ENCODE results near the gene FLACC1.
"Not testable (repeated sequence)": the region's sequence is repeated elsewhere in the genome, so short reads cannot be mapped to it uniquely, and the experiment has no call there.

Gene FLACC1
- 7.3 to 10.3 reads per million in 2 donors for total RNA-seq

DNA sequence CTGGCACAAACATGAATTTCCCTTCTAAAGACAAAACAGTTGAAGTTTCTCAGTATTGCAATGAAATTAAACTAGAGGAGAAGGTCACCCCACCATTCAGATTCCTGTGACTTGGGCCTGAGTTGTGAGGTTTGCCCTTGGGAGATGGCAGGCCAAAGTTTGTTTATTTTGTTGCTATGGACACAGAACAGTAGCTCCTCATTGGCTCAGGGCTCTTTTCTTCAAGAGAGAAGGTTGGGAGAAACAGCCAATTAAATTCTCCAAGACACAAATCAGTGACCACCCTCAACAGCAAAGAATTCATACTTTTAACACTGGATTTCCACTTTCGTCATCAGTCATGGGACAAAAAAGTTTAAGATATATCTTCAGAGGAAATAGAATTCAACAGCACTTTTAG is at the start of gene FLACC1:
FLACC1 (minus strand) TSS at position 125 of the 400 bp plus-strand sequence. CDS start 5,941 bp downstream, outside the sequence.
- no peak for DNase-seq

DNA sequence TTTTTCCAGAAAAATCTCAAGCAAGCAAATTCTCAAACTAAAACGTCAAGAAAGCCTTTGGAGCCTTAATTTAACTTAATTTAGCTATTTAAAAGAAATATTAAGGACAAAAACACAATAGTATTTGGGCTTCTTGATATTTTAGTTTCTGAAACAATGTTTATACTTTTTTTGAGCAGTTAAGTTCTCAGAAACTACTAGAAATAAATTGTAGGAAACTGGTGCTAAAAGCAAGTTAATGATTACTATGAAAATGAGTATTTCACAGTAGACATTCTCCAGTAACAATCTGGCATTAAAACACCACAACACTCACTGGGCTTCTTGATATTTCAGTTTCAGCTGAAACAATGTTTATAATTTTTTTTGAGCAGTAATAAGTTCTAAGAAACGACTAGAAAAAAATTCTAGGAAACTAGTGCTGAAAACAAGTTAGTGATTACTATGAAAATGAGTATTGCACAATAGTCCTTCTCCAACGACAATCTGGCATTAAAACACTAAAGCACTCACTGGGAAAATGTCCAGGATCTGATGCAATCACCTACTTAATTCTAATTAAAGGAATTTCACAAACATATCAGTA is 49.0 kb upstream of the FLACC1 start:
- no peak for DNase-seq

DNA sequence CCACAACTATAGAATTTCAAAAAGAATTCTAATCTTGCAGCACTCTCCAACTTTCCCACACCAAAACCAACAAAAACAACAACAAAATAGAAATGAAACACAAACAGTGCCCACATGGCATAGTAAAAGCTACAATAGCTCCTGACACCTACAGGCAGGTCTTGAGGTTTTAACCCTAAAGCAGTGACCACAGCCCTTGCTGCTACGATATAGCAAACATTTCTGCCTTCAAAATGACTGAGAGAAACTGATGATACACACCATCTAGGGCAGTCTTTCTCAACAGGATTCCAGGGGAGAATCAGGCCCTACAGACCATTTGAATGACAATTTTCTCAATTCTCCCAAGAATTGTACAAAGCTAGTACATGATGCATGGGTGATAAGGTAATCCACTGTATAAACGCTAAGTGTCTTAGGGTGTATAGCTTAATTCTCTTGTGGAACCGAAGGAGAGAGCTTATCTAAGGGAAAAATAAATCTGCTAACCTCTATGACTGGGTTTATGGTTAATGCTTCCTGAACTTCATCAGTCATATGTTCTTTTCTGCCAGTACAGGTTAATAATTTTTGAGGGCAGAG is 47.6 kb upstream of the FLACC1 start:
- no peak for DNase-seq

DNA sequence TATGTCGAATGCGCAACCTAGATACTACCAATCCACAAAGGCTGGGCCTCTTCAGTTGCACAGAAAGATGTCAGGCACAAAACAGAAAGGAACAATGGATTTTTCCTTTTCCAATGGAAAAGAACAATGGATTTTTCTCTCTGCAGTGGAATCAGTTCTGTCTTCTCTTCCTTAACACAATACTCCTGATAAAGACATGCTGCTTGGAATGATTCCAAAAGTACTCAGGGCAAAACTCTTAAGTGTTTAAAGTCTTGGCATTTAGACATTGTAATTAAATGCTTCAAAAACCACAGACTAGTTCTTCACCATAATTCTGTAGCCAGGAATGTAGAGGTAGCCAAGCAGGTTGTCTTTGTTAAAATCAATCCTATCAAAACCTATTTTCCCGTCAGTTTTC is 46.7 kb upstream of the FLACC1 start:
- DNase-seq: no peak

DNA sequence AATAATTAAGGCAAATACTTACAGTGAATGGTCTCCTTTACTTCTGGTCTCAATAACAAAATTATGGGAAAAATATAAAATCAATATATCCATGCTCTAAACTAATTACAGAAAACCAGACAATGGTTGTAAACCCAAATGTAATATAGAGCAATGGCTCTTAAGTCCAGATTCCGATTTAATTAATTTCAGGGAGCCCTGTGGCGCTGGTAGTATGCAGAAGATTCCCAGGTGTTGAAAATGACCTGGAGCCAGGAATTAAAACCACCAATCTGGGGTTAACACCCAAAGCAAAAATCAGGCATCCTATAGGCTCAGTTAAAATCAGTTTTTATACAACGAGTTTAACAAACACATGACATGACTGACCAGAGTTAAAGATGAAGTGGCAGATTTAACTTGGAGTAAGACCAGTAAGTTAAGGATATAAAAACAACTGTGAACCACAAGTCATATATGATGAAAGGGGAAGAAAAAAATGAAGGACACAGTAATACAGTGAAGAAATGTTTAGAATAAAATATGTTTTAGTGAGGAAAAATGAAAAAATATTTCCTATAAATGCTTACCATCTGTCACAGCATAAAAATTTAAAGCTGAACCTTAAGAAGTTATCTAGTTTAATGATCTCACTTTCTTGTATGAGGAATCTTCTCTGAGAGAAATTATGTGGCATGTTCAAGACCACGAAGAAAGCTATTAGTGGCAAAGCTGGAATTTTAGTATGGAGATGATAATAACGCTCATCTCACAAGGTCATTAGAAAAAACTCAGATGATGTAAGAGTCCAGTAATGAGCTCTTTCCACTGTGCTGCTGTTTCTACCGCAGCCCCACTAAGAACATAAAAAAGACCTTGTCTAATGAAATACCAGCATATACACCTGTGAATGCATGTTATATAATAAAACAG is 45.8 kb upstream of the FLACC1 start:
- DNase-seq: no peak

- DNase-seq: no peak
These were observed 44.7 kb upstream of the FLACC1 start for GRCh38 chr2:201401815-201402214.

GRCh38 chr2:201396595-201396994 is 39.5 kb upstream of the FLACC1 start:
- DNase-seq: no peak

- DNase-seq: no peak
These were observed 26.0 kb upstream of the FLACC1 start for GRCh38 chr2:201383136-201383535.

GRCh38 chr2:201378496-201379397 is 21.6 kb upstream of the FLACC1 start:
- DNase-seq: no peak

DNA sequence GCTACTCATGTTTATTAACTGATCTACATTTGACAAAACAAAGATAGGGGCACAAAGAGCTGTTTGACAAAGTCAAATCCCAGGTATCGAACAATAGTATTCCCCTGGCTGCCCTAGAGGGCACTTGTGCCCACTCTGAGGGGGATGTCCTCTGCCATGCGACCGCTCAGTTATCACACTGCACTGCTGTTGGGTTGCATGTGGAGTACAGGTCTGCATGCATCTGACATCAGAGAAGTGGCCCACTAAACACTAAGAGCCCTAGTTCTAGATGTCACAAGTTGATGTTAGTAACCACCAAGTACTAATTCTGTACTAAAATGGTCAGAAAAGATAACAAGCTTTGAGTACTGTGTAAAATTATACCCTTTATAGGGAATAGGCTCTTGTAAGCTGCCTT is 20.1 kb upstream of the FLACC1 start:
- no peak for DNase-seq

GRCh38 chr2:201369775-201370174 is 12.6 kb upstream of the FLACC1 start:
- no peak for DNase-seq

GRCh38 chr2:201369318-201369717 is 12.2 kb upstream of the FLACC1 start:
- not testable (repeated sequence) for DNase-seq

DNA sequence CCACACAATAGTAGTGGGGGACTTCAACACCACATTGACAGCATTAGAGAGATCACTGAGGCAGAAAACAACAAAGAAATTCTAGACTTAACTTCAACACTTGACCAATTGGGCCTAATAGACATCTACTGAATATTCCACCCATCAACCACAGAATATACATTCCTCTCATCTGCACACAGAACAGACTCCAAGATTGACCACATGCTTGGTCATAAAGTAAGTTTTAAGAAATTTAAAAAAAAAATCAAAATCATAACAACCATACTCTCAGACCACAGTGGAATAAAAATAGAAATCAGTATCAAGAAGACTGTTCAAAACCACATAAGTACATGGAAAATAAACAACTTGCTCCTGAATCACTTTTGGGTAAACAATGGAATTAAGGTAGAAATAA is 9.0 kb upstream of the FLACC1 start:
- no peak for DNase-seq

- DNase-seq: no peak
These were observed 6.9 kb upstream of the FLACC1 start for GRCh38 chr2:201363857-201364560.

DNA sequence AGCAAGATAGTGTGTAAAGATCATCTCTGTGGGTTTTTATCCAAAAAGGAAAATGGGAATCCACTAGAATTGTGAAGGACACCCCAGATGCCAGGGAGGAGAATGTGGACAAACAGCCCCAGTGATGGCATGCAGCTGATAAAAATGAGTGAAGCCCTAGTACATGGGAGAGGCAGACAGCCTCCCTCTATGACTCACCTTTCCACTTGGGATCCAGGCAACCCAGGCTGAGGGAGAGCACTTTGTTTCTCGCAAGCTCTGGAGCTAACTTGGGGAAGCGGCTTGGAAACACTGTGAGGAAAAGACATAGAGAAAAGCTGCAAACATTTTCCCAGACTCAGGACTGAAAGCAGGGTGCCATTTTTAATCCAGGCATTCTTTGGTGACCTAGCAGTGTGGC is 5.3 kb upstream of the FLACC1 start:
- no peak for DNase-seq

GRCh38 chr2:201361078-201361733 is 4.1 kb upstream of the FLACC1 start:
- DNase-seq: no peak

DNA sequence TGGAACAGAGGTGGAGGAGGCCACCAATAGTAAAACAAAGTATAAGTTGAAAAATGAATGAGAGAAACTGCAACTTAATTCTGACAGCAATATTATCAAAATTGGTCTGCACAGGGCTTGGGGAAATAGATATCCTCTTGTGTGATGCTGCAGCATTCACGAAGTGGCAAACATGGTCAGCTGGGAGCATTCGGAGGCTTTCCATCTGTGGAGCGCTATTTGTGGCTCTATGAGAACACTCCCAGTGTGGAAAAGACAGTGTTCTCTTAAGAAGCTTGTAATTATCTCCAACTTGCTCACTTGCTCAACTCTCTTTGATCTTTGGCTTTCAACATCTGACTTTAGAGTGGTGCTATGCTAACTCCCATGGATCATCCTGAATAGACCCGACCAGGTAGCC is 3.1 kb upstream of the FLACC1 start:
- DNase-seq: no peak

DNA sequence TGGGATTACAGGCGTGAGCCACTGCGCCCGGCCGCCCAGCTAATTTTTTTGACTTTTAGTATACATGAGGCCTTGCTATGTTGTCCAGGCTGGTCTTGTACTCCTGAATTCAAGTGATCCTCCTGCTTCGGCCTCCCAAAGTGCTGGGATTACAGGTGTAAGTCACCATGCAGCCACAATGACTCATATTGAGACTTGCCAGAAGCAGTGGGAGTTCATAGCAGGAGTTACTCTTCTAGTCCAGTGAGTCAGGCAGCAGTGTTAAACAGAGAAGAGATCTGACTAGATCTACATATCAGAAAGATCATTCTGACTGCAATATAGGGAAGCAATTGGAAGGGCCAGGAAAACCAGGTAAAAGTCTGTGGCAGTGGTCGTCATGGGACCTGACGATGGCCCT is 1.5 kb upstream of the FLACC1 start:
- DNase-seq: no peak

DNA sequence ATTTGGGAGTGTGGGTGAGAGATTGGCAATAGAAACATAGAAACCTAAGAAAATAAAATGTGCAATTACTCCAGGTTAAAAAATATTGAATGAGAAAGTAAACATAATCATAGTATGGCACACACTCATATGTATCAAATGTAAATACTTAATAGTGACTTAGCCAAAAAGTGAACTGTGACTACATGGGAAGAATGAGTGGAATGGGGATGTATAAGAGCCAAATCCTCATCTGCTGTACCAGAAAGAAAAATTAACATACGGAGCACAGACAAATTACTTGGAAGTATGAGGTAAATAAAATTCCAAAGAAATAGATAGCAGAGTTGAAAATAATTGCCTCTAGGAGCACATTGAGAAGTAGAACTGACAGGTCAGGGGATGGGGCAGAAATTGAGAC is 4.0 kb downstream of the FLACC1 start:
- DNase-seq: no peak

GRCh38 chr2:201350879-201351278 is 6.3 kb downstream of the FLACC1 start:
- no peak for DNase-seq

GRCh38 chr2:201349601-201350000 is 7.5 kb downstream of the FLACC1 start:
- no peak for DNase-seq

GRCh38 chr2:201348758-201349157 is 8.4 kb downstream of the FLACC1 start:
- no peak for DNase-seq

Data from activated gamma-delta T cell (primary cell).